ENCODE data around the gene GALNT4.

Gene GALNT4

GRCh38 chr12:89524541-89525304, at the start of gene GALNT4:
Gene GALNT4, minus strand, starts transcription at chr12:89524796. Its CDS starts 247 bp downstream, at chr12:89524549.
- DNase-seq (ENCODE audit: low read depth in 2 of 2): peak; percentile 54 to 55

- DNase-seq (ENCODE audit: low read depth in 2 of 2): no peak
Observed at GRCh38 chr12:89573051-89573810, 48.6 kb upstream of the GALNT4 start.

DNA sequence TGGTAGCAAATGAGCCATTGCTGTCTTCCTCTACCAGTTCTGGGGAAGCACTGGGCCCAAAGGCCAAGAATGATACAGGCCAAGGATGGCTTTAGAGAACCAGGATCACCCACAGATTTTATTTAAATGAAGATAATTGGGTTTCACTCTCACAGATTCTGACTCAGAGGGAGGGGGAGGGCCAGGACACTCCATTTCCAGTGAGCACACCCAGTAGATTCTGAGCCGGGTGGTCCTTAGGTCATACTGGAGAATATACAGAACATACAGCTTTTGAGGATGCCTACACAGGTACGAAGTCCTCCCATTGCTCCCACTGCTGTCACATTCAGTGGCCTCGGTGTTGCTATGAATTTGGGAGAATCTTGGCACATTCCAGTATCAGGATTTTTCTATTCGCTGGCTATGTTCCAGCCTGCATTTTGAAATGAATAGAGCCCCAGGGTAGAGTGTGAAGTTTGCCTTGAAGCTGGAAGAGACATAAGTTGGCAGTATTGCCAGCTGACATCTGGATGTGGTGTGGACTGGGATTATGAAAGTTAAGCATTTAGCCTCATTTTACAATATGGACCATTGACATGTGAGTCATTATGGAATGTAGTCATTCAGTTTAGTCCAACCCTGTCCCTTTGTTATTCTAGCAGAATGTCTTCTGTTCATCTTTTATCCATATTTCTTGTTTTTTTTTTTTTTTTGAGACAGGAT, 47.0 kb upstream of the GALNT4 start:
- DNase-seq (ENCODE audit: low read depth in 2 of 2): no peak

DNA sequence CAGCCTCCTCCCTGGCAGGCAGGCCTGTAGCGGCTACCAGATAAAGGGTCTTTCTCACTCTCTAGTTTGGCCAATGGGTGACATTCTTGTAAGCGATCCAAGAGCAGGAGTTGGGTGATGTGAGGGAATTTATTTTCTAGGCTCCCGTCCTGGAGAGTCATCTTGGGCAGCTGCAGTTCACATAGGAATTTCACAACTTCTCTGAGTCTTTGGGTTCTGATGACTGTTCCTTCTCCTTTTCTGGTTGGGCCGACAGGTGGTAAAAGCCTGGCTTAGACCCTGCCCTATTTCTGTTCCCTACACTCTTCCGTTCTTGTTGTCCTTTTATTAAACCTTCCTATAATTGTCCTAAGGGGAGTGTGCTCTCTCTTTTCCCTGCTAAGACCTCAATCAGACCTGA, 43.9 kb upstream of the GALNT4 start:
- no peak for DNase-seq (ENCODE audit: low read depth in 2 of 2)

GRCh38 chr12:89567691-89568239, 43.2 kb upstream of the GALNT4 start:
- no peak for DNase-seq (ENCODE audit: low read depth in 2 of 2)

DNA sequence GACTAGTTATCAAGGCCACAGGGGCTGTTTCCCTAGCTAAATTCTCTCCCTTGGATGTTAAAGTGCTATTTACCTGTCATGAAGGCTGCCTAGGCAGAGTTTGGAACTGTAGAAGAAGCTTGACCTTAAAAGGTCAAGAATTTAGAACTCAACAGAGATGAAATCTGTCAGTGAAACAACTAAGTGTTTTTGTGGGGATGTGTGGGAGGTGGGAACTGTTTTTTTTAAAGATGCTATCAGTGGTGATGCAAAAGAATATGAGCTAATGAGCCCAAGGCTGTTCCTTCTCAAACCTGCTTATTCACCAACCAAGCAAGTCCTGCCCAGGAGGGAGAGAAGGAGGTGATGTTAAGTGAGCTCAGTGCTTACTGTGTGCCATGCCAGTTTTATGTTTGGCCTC, 42.0 kb upstream of the GALNT4 start:
- no peak for DNase-seq (ENCODE audit: low read depth in 2 of 2)

DNA sequence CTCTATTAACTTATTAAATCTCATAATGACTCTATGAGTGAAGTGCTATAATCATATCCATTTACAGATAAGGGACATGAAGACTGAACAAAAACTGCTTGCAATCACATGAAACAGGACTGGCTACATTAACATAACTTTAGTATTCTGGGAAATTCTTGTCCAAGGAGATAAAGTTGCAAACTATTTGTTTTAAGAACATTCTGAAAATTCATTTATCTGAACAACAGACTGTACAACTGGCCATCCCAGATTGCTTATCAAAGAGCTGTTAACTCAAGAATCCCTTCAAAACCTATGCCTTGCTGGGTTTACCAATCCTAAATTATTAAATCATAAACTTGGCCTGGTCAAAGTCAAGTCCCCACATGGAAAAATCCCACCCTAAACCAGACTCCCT, 40.4 kb upstream of the GALNT4 start:
- no peak for DNase-seq (ENCODE audit: low read depth in 2 of 2)

GRCh38 chr12:89559753-89560152, 35.2 kb upstream of the GALNT4 start:
- DNase-seq (ENCODE audit: low read depth in 2 of 2): no peak

DNA sequence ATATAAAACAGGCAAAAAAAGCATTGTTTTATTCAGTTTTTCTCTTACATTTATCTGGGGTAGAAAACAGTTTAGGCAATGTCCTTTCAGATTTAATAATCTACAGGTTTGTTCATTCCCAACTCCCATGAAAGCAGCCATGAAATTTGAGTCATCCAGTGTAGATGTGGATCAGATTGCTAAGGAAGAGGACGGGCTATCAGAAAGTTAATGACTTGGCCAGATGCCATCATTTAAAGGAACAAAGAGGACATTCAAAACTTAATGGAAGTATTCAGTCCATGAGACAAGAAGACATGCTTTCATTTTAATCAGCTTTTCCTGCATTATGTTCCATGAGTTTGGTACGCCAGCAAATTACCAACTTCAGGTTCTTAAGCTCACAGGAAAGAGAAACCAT, 32.4 kb upstream of the GALNT4 start:
- no peak for DNase-seq (ENCODE audit: low read depth in 2 of 2)

GRCh38 chr12:89552376-89552775, 27.8 kb upstream of the GALNT4 start:
- no peak for DNase-seq (ENCODE audit: low read depth in 2 of 2)

- no peak for DNase-seq (ENCODE audit: low read depth in 2 of 2)
Observed at GRCh38 chr12:89551747-89552146, 27.2 kb upstream of the GALNT4 start.

DNA sequence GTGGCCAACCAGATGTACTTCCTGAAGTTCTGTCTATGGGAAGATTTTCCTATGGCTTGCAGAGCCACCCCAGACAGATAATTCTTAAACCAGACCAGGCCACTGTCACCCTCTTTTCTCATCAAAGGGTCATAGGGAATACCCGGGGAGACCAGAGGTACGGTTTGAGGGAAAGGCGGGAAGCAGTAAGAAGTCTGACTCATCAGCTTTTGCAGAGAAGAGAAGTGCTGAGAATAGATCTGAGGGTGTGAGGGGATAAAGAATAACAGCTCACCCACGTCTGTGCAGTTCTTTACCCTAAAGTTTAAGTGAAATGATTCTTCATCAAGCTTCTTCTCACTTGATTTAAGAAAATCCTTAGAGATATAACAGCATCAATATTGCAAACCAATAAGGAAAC, 22.5 kb upstream of the GALNT4 start:
- no peak for DNase-seq (ENCODE audit: low read depth in 2 of 2)

DNA sequence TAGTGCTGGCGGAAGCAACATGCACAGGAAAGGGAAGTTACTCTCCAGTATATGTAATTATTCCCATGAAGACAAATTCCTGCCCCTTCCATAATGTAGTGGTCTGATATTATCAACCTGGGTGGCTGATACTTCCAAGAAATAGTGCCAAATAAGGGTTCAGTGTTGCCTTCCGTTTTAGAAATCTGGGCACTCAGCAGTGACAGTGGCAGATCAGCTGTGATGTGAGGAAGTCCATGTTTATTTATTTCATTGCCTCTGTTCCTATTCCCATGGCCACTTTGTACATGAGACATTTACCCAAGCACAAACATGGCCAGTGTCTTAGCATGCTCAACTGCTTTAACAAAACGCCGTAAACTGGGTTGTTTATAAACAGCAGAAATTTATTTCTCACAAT, 21.6 kb upstream of the GALNT4 start:
- no peak for DNase-seq (ENCODE audit: low read depth in 2 of 2)

DNA sequence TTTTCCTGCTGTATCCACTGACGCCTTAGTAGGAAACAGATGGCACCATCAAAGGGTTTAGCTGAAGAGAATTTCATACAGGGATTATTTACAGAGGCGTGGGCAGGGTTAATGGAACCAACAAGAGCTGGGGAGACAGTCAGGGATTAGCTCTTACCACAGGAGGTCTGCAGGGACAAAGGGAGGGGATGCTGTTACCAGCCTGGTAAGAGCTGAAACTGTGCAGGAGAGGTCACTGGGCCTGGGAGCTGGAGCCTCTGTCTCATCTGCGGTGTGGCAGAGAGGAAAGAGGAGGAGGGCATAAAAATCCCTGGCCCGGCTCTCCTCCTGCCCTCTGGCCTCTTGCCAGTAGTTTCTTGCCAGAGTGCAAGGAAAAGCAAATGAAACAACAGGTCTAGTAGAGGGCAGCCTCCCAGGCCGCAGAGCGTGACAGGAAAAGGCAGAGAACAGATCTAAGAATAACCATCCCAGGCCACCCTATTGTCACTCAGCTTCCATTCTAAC, 20.1 kb upstream of the GALNT4 start:
- no peak for DNase-seq (ENCODE audit: low read depth in 2 of 2)

DNA sequence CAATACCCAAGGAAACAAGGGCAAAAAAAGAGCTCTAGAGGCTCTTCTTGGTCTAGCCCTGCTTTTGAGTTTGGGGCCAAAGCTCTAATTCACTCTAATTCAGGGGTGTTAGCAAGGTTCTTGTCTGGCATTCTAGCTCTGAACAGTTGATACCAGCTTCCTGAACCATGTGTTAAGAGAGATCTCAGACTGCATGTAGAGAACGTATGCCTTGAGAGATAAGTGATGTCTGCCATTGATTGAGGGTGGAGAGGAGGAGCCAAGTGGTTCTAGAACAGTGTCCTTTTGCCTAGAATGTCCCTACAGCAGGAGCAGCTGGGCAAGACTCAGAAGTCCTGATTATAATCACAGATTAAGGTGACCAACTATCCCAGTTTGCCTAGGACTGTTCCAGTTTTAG, 19.4 kb upstream of the GALNT4 start:
- no peak for DNase-seq (ENCODE audit: low read depth in 2 of 2)

GRCh38 chr12:89542912-89543592, 18.5 kb upstream of the GALNT4 start:
- peak in 1 of 2 donors; percentile 31 for DNase-seq (ENCODE audit: low read depth in 2 of 2)

DNA sequence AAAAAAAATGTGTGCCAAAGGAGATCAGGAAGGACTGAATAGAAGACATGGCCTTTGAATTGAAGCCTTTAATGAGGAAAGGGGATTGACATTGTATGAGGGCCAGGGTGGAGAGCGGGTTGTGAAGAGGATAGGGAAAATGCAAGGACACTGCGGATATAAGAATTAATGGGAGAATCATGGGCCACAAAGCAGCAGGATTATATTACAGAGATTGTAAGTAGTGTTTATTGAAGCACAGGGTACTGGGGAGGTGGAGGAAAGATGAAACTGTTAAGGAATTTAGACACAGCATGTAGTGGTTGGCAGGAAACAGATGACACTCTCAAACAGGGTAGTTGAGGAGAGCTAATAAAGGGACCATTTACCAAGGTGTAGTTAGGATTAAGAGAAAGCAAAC, 17.6 kb upstream of the GALNT4 start:
- DNase-seq (ENCODE audit: low read depth in 2 of 2): no peak

DNA sequence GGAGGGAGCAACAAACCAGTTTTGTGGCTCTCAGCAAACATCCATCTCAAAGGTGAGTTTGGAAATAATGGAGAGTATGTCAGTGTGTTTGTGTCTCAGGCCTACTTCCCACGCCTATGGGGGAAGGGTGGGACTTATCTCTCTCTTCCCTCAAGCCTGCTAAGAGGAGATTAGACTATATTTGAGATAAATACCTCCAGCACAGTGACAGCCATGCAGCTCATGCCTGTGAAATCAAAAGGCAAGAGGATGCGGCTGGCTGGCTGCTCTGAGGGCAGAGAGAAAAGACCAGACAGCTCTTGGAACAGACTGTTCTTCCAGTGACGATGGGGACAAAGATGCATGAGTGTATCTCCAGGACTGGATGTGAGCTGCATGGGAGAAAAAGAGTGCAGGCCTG, 16.0 kb upstream of the GALNT4 start:
- no peak for DNase-seq (ENCODE audit: low read depth in 2 of 2)

DNA sequence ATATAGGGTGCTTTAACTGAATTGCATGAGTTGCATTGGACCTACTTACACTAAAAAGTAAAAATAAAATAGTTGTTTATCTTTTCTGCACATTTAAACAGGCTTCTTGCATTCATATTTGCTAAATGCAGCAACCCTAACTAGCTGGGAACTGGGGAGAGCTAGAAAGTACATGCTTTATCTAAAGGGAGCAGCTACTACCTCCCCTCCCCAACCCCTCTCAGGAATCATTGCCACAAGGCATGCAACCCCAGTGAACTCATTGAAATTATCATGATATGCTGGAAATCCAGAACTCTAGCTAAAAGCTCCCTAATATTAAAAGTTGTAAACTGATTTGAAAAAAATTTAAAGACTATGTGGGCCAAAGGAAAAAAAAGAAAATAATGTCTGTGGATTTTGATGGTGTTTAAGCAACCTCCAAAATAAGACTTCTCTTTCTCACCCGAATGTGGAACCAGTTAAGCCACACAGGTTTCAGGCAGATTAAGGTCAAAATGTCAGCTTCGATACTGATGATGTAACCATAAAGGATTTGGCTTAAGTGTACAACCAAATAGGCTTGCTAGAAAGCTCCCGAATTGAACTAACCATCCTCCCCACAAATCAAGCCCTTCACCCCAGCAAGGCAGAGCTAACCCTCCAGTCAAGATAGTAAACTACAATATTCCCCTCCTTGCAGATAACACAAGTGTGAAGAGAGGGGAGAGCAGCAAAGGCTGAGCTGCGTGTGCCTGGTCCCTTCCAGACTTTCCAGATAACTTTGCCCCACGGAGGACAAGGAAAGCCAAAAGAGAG, 15.0 kb upstream of the GALNT4 start:
- DNase-seq (ENCODE audit: low read depth in 2 of 2): no peak

- no peak for DNase-seq (ENCODE audit: low read depth in 2 of 2)
Observed at GRCh38 chr12:89538897-89539296, 14.3 kb upstream of the GALNT4 start.

GRCh38 chr12:89537389-89537788, 12.8 kb upstream of the GALNT4 start:
- DNase-seq (ENCODE audit: low read depth in 2 of 2): no peak
